ENCODE measurements around the gene MARCHF3. TPM values are rescaled to one million over a fixed set of nuclear protein-coding genes. Genes with fewer than 3 reads are reported as not detected.
"Not testable (repeated sequence)": the region's sequence is repeated elsewhere in the genome, so short reads cannot be mapped to it uniquely, and the experiment has no call there.

The MARCHF3 gene
- total RNA-seq, 1 experiment from 2014 or later: 16.1 TPM

- H3K4me3 Mint-ChIP-seq; H3K27me3 Mint-ChIP-seq (ENCODE audit: low read depth); CTCF ChIA-PET; H3K27ac Mint-ChIP-seq; H3K4me1 Mint-ChIP-seq; DNase-seq (ENCODE audit: low spot score); ATAC-seq; POLR2A ChIA-PET: not testable (repeated sequence)
- Mint-ChIP-seq H3K36me3 (peaks cover 20% of the 10 kb centered on the region), H3K9me3 (peaks cover 12% of the 10 kb centered on the region)
Measured at GRCh38 chr5:126890414-126890813, 139.9 kb downstream of the MARCHF3 start.

GRCh38 chr5:126888175-126888574 is 142.2 kb downstream of the MARCHF3 start:
- peaks cover 3% of the 10 kb centered on the region; the same call in 1 of the 2 replicates for H3K9me3 Mint-ChIP-seq
- no peak for DNase-seq (ENCODE audit: low spot score)
- peaks cover 7% of the 10 kb centered on the region; the same call in 1 of the 2 replicates for H3K36me3 Mint-ChIP-seq
- peaks cover 12% of the 10 kb centered on the region for H3K4me1 Mint-ChIP-seq
- ATAC-seq: no peak
- TF ChIP-seq NR1H2 (CRISPR knock-in tag; IDR thresholded peaks at IDR 0.05): no peak
- ChIA-PET POLR2A (no interaction called here), CTCF (no interaction called here)
- H3K4me3 Mint-ChIP-seq: no peak overlapping the region
- H3K27me3 Mint-ChIP-seq (ENCODE audit: low read depth): no peaks in the 10 kb centered on the region
- no peak overlapping the region for H3K27ac Mint-ChIP-seq

DNA sequence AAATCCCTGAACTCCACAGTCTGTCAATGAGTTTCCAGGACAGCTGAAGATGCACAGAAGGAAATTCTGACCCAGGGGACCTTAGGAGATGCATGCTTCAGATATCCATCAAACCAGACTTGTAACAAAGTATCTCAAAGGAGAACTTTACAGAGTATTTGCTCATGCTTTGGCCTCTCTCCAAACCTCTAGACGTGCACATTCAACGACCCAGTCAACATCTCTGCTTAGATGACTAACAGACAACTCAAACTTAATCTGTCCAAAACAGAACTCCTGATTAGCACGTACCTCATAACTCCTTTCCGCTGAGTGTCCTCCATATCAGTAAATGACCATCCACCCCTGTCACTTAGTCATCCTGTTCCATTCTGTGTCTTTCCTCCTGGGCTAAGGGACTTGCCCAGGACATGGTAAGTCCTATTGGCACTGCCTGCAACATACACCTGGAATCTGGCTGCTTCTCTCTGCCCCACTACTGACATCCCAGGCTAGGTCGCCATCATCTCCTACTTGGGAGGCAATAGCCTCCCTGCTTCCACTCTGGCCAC is 146.0 kb downstream of the MARCHF3 start:
- CTCF ChIA-PET: no interaction called here

GRCh38 chr5:126883564-126884245 is 146.7 kb downstream of the MARCHF3 start:
- ATAC-seq (no peak), DNase-seq (ENCODE audit: low spot score) (no peak)
- Mint-ChIP-seq H3K36me3 (no peaks in the 10 kb centered on the region), H3K9me3 (no peaks in the 10 kb centered on the region), H3K4me3 (no peak overlapping the region), H3K27ac (no peak overlapping the region), H3K27me3 (ENCODE audit: low read depth) (no peaks in the 10 kb centered on the region), H3K4me1 (peaks cover 12% of the 10 kb centered on the region)
- ChIA-PET CTCF (no interaction called here), POLR2A (no interaction called here)
- TF ChIP-seq, protein P1, sequence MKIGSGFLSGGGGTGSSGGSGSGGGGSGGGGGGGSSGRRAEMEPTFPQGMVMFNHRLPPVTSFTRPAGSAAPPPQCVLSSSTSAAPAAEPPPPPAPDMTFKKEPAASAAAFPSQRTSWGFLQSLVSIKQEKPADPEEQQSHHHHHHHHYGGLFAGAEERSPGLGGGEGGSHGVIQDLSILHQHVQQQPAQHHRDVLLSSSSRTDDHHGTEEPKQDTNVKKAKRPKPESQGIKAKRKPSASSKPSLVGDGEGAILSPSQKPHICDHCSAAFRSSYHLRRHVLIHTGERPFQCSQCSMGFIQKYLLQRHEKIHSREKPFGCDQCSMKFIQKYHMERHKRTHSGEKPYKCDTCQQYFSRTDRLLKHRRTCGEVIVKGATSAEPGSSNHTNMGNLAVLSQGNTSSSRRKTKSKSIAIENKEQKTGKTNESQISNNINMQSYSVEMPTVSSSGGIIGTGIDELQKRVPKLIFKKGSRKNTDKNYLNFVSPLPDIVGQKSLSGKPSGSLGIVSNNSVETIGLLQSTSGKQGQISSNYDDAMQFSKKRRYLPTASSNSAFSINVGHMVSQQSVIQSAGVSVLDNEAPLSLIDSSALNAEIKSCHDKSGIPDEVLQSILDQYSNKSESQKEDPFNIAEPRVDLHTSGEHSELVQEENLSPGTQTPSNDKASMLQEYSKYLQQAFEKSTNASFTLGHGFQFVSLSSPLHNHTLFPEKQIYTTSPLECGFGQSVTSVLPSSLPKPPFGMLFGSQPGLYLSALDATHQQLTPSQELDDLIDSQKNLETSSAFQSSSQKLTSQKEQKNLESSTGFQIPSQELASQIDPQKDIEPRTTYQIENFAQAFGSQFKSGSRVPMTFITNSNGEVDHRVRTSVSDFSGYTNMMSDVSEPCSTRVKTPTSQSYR (CRISPR knock-in tag; IDR thresholded peaks at IDR 0.05): no peak
- TF ChIP-seq NFATC4 (CRISPR knock-in tag; IDR thresholded peaks at IDR 0.05) (no peak), ZNF317 (CRISPR knock-in tag; IDR thresholded peaks at IDR 0.05; ENCODE audit: borderline replicate concordance, low read depth) (no peak), SMAD4 (CRISPR knock-in tag; IDR thresholded peaks at IDR 0.05) (no peak), ERG (CRISPR knock-in tag; IDR thresholded peaks at IDR 0.05) (no peak), ZBTB21 (CRISPR knock-in tag; IDR thresholded peaks at IDR 0.05; ENCODE audit: borderline replicate concordance) (no peak), SMAD3 (CRISPR knock-in tag; IDR thresholded peaks at IDR 0.05; ENCODE audit: borderline replicate concordance) (no peak)
- TF ChIP-seq, protein P2, sequence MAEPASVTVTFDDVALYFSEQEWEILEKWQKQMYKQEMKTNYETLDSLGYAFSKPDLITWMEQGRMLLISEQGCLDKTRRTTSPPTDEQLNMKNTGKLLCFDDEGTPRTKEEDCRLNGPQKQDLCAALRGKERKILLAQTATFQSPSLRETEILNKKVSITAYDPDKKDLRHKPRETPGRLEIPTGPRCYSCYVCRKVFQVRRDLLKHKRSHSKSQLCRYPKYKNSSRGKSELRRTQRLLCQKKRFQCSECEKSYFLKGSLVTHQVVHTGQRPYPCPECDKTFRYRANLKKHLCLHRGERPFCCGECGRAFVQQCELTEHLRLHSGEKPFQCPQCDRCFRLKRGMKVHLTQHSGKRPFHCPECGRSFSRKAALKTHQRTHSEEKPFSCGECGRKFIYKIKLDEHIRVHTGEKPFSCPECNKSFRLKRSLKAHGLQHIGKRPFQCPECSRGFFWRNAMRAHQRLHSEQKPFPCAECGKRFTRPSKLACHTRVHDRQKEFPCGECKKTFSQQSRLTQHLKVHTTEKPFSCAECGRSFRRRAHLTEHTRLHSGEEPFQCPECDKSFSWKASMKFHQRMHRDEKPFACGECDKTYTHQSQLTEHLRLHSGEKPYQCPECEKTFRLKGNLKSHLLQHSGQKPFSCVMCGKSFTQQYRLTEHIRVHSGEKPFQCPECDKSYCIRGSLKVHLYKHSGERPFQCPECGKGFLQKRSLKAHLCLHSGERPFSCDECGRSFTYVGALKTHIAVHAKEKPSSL (CRISPR knock-in tag; conservative IDR thresholded peaks at IDR 0.05): no peak

More for the DNA sequence above, 146.0 kb downstream of the MARCHF3 start:
- TF ChIP-seq ZBTB21 (CRISPR knock-in tag; IDR thresholded peaks at IDR 0.05; ENCODE audit: borderline replicate concordance): no peak
- TF ChIP-seq HMGXB4 (CRISPR knock-in tag; IDR thresholded peaks at IDR 0.05): no peak
- no peak for TF ChIP-seq SMAD4 (CRISPR knock-in tag; IDR thresholded peaks at IDR 0.05)
- no peak for TF ChIP-seq KAT7 (CRISPR knock-in tag; IDR thresholded peaks at IDR 0.05; ENCODE audit: borderline replicate concordance)
- H3K4me1 Mint-ChIP-seq: peaks cover 12% of the 10 kb centered on the region
- POLR2A ChIA-PET: no interaction called here
- DNase-seq (ENCODE audit: low spot score): no peak
- no peaks in the 10 kb centered on the region for H3K27me3 Mint-ChIP-seq (ENCODE audit: low read depth)
- H3K4me3 Mint-ChIP-seq: no peak overlapping the region
- no peaks in the 10 kb centered on the region for H3K36me3 Mint-ChIP-seq
- H3K27ac Mint-ChIP-seq: no peak overlapping the region
- no peaks in the 10 kb centered on the region for H3K9me3 Mint-ChIP-seq
- ATAC-seq: no peak

Measured in WTC11 (cell line).